DOHH2 (cell line): ENCODE measurements around the gene ZC3H6.

Experiments
- H3F3A ChIP-seq: fragments of 200-600 bp; sonication (generic), shearing (Covaris generic); 2 replicates; pipeline ENCODE4 v1.6.0; 2016; ENCODE audit warnings: antibody characterized with exemption, mild to moderate bottlenecking; ENCODE audit not compliant: control insufficient read depth, insufficient read depth
- H3K27ac ChIP-seq: fragments of 200-600 bp; sonication (generic); 2 replicates; pipeline ENCODE4 v1.5.1; 2014; ENCODE audit warnings: low read depth, mild to moderate bottlenecking, low read length, moderate library complexity
- H3K27me3 ChIP-seq: fragments of 200-600 bp; sonication (generic); 2 replicates; pipeline ENCODE4 v1.6.1; 2014; ENCODE audit warnings: mild to moderate bottlenecking, low read length, mixed read lengths; ENCODE audit not compliant: control insufficient read depth
- H3K36me3 ChIP-seq: fragments of 200-600 bp; sonication (generic); 2 replicates; pipeline ENCODE4 v1.6.1; 2014; ENCODE audit warnings: mild to moderate bottlenecking, low read length, moderate library complexity, mixed read lengths; ENCODE audit not compliant: control insufficient read depth
- H3K4me1 ChIP-seq: fragments of 200-600 bp; sonication (generic); 2 replicates; pipeline ENCODE4 v1.6.1; 2014; ENCODE audit warnings: mild to moderate bottlenecking, low read length, mixed read lengths; ENCODE audit not compliant: control insufficient read depth
- H3K4me2 ChIP-seq: fragments of 200-600 bp; sonication (generic); 2 replicates; pipeline ENCODE4 v1.6.0; 2014; ENCODE audit warnings: mild to moderate bottlenecking, low read length, moderate library complexity
- H3K4me3 ChIP-seq: fragments of 200-600 bp; sonication (generic); 2 replicates; pipeline ENCODE4 v1.5.1; 2014; ENCODE audit warnings: mild to moderate bottlenecking, low read length, mixed read lengths
- H3K79me2 ChIP-seq: fragments of 200-600 bp; sonication (generic); 2 replicates; pipeline ENCODE4 v1.6.1; 2014; ENCODE audit warnings: mild to moderate bottlenecking, low read length, mixed read lengths; ENCODE audit not compliant: control insufficient read depth
- H3K9me2 ChIP-seq: fragments of 200-600 bp; sonication (generic); replicated peaks from 2 replicates; pipeline ENCODE4 v1.6.1; 2014; ENCODE audit warnings: mild to moderate bottlenecking, low read length, mixed read lengths; ENCODE audit not compliant: control insufficient read depth
- H3K9me3 ChIP-seq: fragments of 200-600 bp; sonication (generic); 2 replicates; pipeline ENCODE4 v1.6.1; 2014; ENCODE audit warnings: antibody characterized with exemption, low read length, mixed read lengths; ENCODE audit not compliant: control insufficient read depth, insufficient read depth
- H4K20me1 ChIP-seq: fragments of 200-600 bp; sonication (generic); 2 replicates; pipeline ENCODE4 v1.6.0; 2014; ENCODE audit warnings: low read depth, mild to moderate bottlenecking, antibody characterized with exemption, low read length, moderate library complexity; ENCODE audit not compliant: control insufficient read depth, insufficient read depth
- CTCF ChIP-seq: fragments of 200-600 bp; sonication (generic); IDR thresholded peaks from one replicate; pipeline ENCODE4 v1.5.1; 2014; ENCODE audit warnings: antibody characterized with exemption, mild to moderate bottlenecking, low read depth, low read length; ENCODE audit not compliant: poor library complexity, severe bottlenecking
- EZH2phosphoT487 ChIP-seq: fragments of 200-600 bp; sonication (generic); IDR thresholded peaks from 2 replicates; pipeline ENCODE4 v1.6.1; 2017; ENCODE audit warnings: borderline replicate concordance, mild to moderate bottlenecking, antibody characterized with exemption, low read length, moderate library complexity, mixed read lengths

Gene ZC3H6

GRCh38 chr2:112340475-112341267 lies 65.3 kb downstream of the ZC3H6 start:
- Histone ChIP-seq H3K9me2 (no peaks in the 10 kb centered on the region), H3K4me1 (no peaks in the 10 kb centered on the region), H3K4me3 (no peak overlapping the region), H3K4me2 (no peak overlapping the region), H4K20me1 (no peaks in the 10 kb centered on the region), H3K27ac (no peak overlapping the region), H3K27me3 (no peaks in the 10 kb centered on the region; the same call in 1 of the 2 replicates), H3K36me3 (no peaks in the 10 kb centered on the region), H3K79me2 (no peaks in the 10 kb centered on the region), H3K9me3 (no peaks in the 10 kb centered on the region), H3F3A (no peaks in the 10 kb centered on the region)
- TF ChIP-seq CTCF (no peak), EZH2phosphoT487 (no peak)

- no peak overlapping the region for H3K4me3 ChIP-seq
- H3K9me3 ChIP-seq = no peaks in the 10 kb centered on the region
- no peak overlapping the region for H3K4me2 ChIP-seq
- H3K36me3 ChIP-seq = no peaks in the 10 kb centered on the region
- no peaks in the 10 kb centered on the region for H3K4me1 ChIP-seq
- H3K79me2 ChIP-seq = no peaks in the 10 kb centered on the region
- no peaks in the 10 kb centered on the region for H3F3A ChIP-seq
- H3K27me3 ChIP-seq = no peaks in the 10 kb centered on the region; the same call in 1 of the 2 replicates
- H3K9me2 ChIP-seq = no peaks in the 10 kb centered on the region
- TF ChIP-seq CTCF (no peak), EZH2phosphoT487 (no peak)
- H3K27ac ChIP-seq = no peak overlapping the region
- no peaks in the 10 kb centered on the region for H4K20me1 ChIP-seq
These were observed 66.7 kb downstream of the ZC3H6 start for GRCh38 chr2:112342067-112342550.

GRCh38 chr2:112343827-112344585 lies 68.6 kb downstream of the ZC3H6 start:
- Histone ChIP-seq H3K36me3 (no peaks in the 10 kb centered on the region), H3K9me2 (no peaks in the 10 kb centered on the region), H3K4me2 (no peak overlapping the region), H3K27me3 (no peaks in the 10 kb centered on the region; the same call in 1 of the 2 replicates), H3K4me3 (no peak overlapping the region), H3K79me2 (no peaks in the 10 kb centered on the region), H4K20me1 (no peaks in the 10 kb centered on the region), H3K4me1 (no peaks in the 10 kb centered on the region), H3K27ac (no peak overlapping the region), H3F3A (no peaks in the 10 kb centered on the region), H3K9me3 (no peaks in the 10 kb centered on the region)
- no peak for TF ChIP-seq CTCF
- TF ChIP-seq EZH2phosphoT487 = no peak
